ENCODE data around the gene PTX3. TPM values are rescaled to one million over a fixed set of nuclear protein-coding genes. Genes with fewer than 3 reads are reported as not detected.

Gene PTX3
- total and polyA plus RNA-seq, 10 of the 15 experiments (the other 5 are each of a cell fraction or from before 2014, with no cell fraction given) = 0.03 to 0.11 (median 0.06) TPM; not detected in 7

GRCh38 chr3:157442729-157443128, 6.1 kb downstream of the PTX3 start:
- DNase-seq (ENCODE audit: low read depth, low spot score) = no peak
- TF ChIP-seq PBX3 (IDR thresholded peaks at IDR 0.05; ENCODE audit: insufficient replicate concordance, low read depth, low read length) = no peak
- no TSS peak for BruUV-seq (replicated peaks)

GRCh38 chr3:157443905-157444796, 7.5 kb downstream of the PTX3 start:
- H3K9me3 ChIP-seq (replicated peaks; ENCODE audit: control insufficient read depth, insufficient read depth, low read length) = no peaks in the 10 kb centered on the region
- no peak overlapping the region for H3K9ac ChIP-seq (ENCODE audit: control insufficient read depth, insufficient read depth, low read length)
- SMC1A ChIA-PET (ENCODE audit: uncharacterized antibody, unreplicated experiment) = no interaction called here
- 0% methylated on average over 3 of the region's 3 CpGs for WGBS (ENCODE audit: insufficient coverage, insufficient replicate concordance, low lambda C conversion rate, missing lambda C conversion rate)
- H3K27ac ChIP-seq (ENCODE audit: control insufficient read depth, insufficient read depth) = no peak overlapping the region
- POLR2A ChIA-PET = interaction anchor here (0.6 kb wide), 1 partner anchor 55 kb away, joined by 3 read pairs; no protein-coding TSS in a partner anchor
- in situ Hi-C loops (cut with MboI) (no loop called here), intact Hi-C loops (cut with micrococcal nuclease; ENCODE audit: unreplicated experiment) (no loop called here)
- DNase-seq (ENCODE audit: low read depth, low spot score) = no peak
- H3K4me3 ChIP-seq = no peak overlapping the region
- no TSS peak for BruUV-seq (replicated peaks)
- H3K36me3 ChIP-seq (ENCODE audit: control insufficient read depth in 2 of 2, insufficient read depth in 2 of 2, low read length in 1 of 2) = no peaks in the 10 kb centered on the region
- no peak overlapping the region for H3K4me2 ChIP-seq (ENCODE audit: control insufficient read depth, insufficient read depth)
- no peaks in the 10 kb centered on the region for H3K4me1 ChIP-seq (ENCODE audit: control insufficient read depth, insufficient read depth, low read length)
- H4K20me1 ChIP-seq (ENCODE audit: control insufficient read depth, insufficient read depth) = no peaks in the 10 kb centered on the region
- H2AFZ ChIP-seq (ENCODE audit: control insufficient read depth, low read depth, low read length) = no peak overlapping the region
- no peaks in the 10 kb centered on the region for H3K27me3 ChIP-seq (replicated peaks in 1 of 2; ENCODE audit: control insufficient read depth in 2 of 2, insufficient read depth in 2 of 2, low read length in 1 of 2)
- no peak for FAIRE-seq
- CTCF ChIA-PET = no interaction called here
- TF ChIP-seq KDM1A (IDR thresholded peaks at IDR 0.05; ENCODE audit: borderline replicate concordance) (no peak), MLLT1 (IDR thresholded peaks at IDR 0.05) (no peak)
- ATAC-seq = no peak
- RAD21 ChIA-PET (ENCODE audit: unreplicated experiment) = no interaction called here
- H3K79me2 ChIP-seq (ENCODE audit: control insufficient read depth, insufficient read depth, low read length) = no peaks in the 10 kb centered on the region

More at GRCh38 chr3:157442729-157443128, 6.1 kb downstream of the PTX3 start:
- FAIRE-seq = no peak
- no peak overlapping the region for H3K4me2 ChIP-seq (ENCODE audit: control insufficient read depth, insufficient read depth)
- no peak for ATAC-seq
- no peak overlapping the region for H3K4me3 ChIP-seq
- WGBS (ENCODE audit: insufficient coverage, insufficient replicate concordance, low lambda C conversion rate, missing lambda C conversion rate) = 23% methylated on average over 2 of the region's 2 CpGs
- intact Hi-C loops (cut with micrococcal nuclease; ENCODE audit: unreplicated experiment) = no loop called here
- ChIA-PET RAD21 (ENCODE audit: unreplicated experiment) (no interaction called here), CTCF (no interaction called here), SMC1A (ENCODE audit: uncharacterized antibody, unreplicated experiment) (no interaction called here), POLR2A (no interaction called here)
- H3K27ac ChIP-seq (ENCODE audit: control insufficient read depth, insufficient read depth) = no peak overlapping the region
- H3K9ac ChIP-seq (ENCODE audit: control insufficient read depth, insufficient read depth, low read length) = no peak overlapping the region
- no peaks in the 10 kb centered on the region for H3K36me3 ChIP-seq (ENCODE audit: control insufficient read depth in 2 of 2, insufficient read depth in 2 of 2, low read length in 1 of 2)
- no peaks in the 10 kb centered on the region for H3K79me2 ChIP-seq (ENCODE audit: control insufficient read depth, insufficient read depth, low read length)
- peaks cover 1 to 6% of the 10 kb centered on the region in 2 experiments; a peak in 2 of 4 replicates for H3K27me3 ChIP-seq (replicated peaks in 1 of 2; ENCODE audit: control insufficient read depth in 2 of 2, insufficient read depth in 2 of 2, low read length in 1 of 2)
- no peak overlapping the region for H2AFZ ChIP-seq (ENCODE audit: control insufficient read depth, low read depth, low read length)
- no peaks in the 10 kb centered on the region for H4K20me1 ChIP-seq (ENCODE audit: control insufficient read depth, insufficient read depth)
- no peaks in the 10 kb centered on the region for H3K9me3 ChIP-seq (replicated peaks; ENCODE audit: control insufficient read depth, insufficient read depth, low read length)
- in situ Hi-C loops (cut with MboI) = no loop called here
- no peaks in the 10 kb centered on the region for H3K4me1 ChIP-seq (ENCODE audit: control insufficient read depth, insufficient read depth, low read length)
